ENCODE data around the gene BZW1.
"Not testable (repeated sequence)": the region's sequence is repeated elsewhere in the genome, so short reads cannot be mapped to it uniquely, and the experiment has no call there.

Gene BZW1

GRCh38 chr2:200794143-200794542 is 17.6 kb upstream of the BZW1 start:
- no peak for DNase-seq

DNA sequence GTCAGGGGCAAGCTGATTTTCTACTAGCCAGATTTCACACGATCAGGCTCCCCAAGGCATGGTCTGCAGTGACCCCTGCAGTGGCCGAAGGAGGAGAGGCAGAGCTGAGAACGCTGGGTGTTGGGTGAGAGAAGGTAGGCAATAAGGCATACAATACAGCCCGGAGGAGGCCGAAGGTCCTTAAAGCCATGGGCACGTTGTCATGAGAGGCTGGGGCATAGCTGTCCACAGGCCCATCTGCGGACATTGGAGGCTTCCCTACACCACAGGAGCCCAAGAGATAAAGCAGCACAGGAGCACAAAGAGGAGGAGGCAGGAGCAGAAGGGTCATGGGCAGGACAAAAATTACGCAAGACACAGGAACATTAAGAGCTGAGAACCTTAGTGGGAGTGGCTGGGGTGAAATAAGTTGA is 16.7 kb upstream of the BZW1 start:
- DNase-seq, result no peak

GRCh38 chr2:200796561-200796960 is 15.1 kb upstream of the BZW1 start:
- DNase-seq, result no peak

GRCh38 chr2:200797242-200797770 is 14.4 kb upstream of the BZW1 start:
- DNase-seq, result no peak

GRCh38 chr2:200798514-200798913 is 13.2 kb upstream of the BZW1 start:
- no peak for DNase-seq

DNA sequence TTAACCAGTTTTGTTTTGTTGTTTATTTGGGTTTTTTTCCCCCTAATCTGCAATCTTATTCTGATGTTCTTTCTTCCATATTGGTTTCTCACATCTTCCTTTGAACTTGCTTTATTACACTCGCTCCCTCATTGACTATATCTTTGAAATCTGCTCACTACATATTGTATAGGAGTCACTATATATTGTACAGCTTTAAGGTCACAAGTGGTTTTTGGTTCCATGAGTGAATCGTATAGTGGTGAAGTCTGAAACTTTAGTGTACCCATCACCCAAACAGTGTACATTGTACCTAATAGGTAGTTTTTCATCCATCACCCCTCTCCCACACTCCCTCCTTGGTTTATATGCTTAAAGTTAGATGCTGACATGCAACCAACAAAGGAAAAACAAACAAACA is 11.3 kb upstream of the BZW1 start:
- DNase-seq, result no peak

- not testable (repeated sequence) for DNase-seq
Measured at GRCh38 chr2:200801431-200801830, 10.3 kb upstream of the BZW1 start.

DNA sequence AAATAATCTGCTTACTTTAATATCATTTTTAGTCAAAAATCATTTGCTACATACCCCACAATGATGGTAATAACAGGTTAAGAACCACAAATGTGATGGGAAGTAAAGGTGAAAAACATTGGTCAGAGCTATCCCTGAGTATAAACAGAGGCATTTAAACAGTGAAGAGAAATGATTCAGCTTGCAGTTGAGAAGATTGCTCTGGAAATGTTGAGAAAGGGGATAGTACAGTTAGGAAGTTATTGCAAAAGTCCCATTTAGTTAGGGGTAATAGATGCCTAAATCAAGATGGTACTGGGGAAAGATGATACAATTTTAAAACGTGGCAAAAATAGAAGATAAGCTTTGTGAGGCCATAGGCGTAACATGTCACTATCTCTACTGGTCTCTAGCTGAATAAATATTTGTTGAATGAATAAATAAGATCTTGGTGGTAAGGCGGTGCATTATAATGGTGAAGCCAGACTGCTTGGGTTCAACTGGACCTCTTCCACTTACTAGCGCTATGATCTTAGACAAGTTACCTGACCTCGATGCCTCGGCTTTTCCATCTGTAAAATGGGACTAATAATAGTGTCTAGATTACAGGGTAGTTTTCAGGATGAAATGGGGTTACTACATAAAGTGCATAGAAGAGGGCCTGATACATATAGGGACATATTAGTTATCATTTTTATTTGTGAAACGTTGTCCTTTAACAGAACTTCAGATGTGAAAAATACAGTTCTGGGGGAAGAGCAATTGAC is 2.0 kb upstream of the BZW1 start:
- no peak for DNase-seq

- peak; percentile 57 for DNase-seq
Measured at GRCh38 chr2:200810252-200810997, 1.3 kb upstream of the BZW1 start.

DNA sequence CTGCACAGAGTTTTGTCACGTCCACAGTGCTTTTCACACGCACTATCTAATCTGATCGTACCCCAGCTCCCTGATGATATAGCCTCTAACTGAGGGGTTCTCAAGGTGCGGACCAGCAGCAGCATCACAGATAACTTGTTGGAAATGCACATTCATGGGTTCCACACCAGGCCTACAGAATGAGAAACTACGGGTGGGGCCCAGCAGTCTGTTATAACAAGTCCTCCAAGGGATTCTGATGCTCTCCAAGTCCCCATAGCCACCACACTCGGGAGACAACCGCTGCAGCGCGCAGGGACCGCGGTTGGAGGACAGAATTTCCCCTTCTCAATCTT is 745 bp upstream of the BZW1 start:
- no peak for DNase-seq

DNA sequence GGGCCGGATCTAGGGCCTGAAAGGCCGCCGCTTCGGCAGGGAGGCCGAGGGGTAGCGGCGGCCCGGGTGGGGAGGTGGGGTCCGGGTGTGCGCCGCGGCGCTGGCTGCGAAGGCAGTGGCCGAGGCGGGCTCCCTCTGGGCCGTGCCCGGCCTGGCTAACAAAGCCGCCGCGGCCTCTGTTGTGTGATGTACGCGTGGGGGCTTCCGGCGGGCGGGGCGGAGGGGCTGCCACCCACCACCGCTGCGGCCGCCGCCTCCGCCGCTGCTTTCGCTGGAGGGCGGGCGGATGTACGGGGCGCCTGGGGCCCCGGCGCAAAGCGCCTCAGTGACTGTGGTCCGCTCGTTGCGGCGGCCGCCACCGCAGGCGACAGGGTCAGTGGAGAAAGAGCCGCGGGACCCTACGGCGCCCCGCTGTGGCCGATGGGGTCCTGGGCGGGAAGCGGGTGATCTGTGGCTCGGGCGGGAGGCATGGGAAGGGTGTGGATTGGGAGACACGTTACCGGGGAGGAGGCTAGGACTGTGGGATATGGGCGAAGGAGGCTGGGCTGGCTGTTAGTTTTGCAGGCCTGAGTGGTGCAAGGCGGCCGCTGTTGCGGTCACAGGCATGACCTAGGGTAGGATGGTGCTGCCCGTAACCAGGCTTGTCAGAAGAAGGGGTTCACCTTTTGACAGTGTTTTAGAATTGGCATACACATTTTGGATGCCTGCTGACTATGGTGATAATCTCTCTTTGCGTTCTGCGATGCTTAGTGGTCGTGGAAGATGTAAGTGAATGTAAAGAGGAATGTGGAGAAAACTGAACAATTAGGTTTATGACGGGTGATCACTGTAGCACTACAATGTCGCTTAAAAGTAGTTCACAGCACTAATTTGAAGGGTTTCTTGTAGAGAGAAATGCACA is 662 bp downstream of the BZW1 start:
- peak; percentile 61 for DNase-seq

- no peak for DNase-seq
Measured at GRCh38 chr2:200814276-200814815, 2.6 kb downstream of the BZW1 start.

DNA sequence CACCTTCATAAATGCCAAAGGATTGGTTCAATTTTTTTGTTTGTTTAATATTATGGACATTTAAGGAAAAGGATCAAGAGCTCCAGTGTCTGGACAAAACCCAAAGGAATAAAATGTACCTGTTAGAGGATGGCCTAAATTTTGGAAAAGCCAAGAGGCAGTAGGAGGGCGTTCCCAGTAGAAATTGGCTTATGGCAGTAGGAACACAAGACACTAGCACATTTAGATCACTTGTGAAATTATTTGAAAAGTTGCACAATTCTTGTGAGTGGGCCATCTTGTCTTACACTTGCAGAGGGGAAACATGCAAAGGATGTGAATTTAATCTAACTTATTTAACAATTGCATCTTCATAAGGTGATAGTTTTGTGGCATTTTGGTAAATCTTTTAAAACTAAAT is 3.2 kb downstream of the BZW1 start:
- DNase-seq, result no peak

DNA sequence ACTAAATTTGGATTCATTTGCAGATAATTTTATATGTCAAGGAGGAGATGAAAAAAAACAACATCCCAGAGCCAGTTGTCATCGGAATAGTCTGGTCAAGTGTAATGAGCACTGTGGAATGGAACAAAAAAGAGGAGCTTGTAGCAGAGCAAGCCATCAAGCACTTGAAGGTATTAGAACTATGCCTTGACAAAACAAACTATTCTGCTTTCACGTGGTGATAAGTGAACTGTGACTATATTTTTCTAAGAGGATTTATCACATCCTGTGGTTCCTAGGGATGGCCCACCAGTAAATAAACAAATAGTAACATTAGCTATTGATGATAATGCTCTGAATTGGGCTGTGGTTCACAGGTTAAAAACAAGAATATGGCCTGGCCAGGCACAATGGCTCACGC is 7.0 kb downstream of the BZW1 start:
- DNase-seq, result not testable (repeated sequence)

DNA sequence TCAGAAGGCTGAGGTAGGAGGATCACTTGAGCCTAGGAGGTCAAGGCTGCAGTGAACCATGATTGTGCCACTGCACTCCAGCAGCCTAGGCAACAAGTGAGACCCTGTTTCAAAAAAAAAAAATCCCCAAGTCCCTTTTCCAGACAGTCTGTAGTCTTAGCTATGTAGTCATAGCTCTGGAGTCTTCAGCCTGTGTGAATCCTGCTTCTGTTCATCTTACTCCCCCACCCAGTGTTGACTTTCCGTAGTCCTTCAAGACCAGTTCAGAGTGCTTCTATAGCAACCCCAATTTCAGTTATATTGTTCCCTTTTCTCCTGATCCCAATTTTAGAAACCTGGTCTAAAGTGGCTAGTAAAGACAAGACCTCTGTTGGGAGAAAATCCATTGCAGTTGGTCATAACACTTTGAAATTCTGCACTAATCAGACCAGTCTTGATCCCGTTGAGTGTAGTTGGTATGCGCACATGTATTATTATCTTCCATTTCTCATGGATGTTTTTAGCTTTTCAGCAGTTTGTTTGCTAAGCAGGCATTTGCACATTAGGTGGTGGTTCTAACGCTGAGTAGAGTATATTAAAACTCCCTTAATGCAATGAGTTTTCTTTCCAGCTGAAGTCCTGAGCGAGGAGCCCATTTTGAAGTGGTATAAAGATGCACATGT is 9.0 kb downstream of the BZW1 start:
- DNase-seq, result no peak

DNA sequence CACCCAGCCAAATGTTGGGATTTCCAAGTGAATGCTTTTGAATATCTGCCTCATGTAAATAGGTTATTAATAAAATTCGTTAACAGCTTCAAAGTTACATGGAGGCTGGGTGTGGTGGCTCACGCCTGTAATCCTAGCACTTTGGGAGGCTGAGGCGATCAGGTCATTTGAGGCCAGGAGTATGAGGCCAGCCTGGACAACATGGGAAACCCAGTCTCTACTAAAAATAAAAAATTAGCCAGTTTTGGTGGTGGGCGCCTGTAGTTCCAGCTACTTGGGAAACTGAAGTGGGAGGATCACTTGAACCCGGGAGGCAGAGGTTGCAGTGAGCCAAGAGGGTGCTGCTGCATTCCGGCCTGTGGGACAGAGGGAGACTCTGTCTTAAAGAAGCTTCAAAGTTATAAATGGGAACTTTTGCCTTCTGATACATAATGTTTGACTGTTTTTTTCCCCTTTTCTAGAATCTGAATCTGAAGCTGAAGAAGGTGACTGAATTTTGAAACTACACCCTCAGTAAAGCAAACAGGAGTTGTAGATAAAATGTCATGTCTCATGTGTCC is 10.1 kb downstream of the BZW1 start:
- DNase-seq, result no peak

GRCh38 chr2:200828104-200828503 is 16.4 kb downstream of the BZW1 start:
- DNase-seq, result no peak

DNA sequence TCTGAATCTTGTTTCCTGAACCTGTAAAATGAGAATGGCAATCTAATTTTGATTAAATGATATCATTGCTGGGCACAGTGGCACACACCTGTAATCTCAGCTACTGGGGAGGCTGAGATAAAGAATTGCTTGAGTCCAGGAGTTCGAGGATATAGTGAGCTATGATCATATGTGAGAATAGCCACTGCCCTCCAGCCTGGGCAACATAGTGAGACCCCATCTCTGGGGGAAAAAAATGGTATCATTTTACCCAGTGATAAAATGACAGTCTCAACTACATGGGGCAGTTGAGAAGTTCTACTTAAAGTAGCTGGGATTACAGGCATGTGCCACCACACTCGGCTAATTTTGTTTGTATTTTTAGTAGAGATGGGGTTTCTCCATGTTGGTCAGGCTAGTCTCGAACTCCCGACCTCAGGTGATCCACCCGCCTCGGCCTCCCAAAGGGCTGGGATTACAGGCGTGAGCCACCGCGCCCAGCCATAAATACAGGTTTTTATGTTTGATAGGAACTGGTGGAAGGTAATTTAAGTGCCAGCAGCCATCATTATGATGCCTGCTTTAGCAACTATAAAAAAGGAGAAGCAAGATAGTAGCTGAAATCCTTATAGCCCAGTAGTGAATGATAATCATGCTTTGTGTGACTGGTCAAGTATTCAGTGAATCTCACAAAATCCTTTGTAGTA is 17.0 kb downstream of the BZW1 start:
- no peak for DNase-seq

DNA sequence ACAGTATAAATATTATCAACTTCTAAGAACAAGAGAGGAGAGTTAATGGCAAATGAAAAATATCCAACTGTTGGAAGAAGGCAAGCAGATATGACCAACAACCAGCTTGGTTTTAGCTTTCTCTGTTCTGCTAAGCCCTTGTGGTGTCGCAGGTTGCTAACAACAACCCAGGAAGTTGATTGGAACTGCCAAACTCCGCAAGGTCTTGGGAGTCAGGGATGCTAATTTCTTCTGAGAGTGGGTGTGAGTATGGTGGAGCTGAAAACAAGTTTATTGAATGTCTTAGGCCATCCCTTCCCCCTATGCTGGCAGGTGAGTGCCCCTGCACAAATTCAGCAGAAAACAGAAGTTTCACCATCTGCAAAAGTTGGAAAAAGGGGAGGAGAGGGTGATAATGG is 17.5 kb downstream of the BZW1 start:
- DNase-seq, result no peak

DNA sequence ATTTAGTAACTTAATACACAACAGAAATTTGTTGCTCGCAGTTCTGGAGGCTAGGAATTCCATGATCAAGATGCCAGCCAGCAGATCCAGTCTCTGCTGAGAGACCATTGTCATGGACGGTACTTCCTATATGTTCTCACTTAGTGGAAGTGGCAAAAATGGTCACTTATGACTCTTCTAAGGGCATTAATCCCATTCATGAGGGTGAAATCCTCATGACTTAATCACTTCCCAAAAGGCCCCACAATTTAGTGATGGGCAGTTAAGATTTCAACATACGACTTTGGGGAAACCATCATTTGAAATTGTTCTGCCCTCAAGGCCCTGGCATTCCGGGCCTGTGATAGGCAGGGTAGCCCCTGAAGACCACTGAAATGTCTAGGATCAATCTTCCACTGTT is 23.0 kb downstream of the BZW1 start:
- DNase-seq, result no peak

DNA sequence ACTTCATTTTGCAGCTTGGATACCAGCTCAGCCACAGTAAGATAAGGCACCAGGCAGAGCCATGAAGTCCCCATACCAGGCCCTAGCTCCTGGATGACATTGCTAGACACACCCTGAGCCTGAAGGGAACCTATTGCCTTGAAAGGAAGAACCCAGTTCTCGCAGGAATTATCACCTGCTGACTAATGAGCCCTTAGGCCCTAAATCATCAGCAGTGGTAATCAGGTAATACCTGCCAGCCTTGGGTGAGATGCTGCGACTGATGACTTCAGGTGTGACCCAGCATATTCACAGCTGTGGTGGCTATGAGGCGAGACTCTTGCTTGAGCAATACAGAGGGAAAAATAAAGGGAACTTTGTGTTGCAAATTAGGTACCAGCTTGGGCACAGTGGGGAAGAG is 27.8 kb downstream of the BZW1 start:
- DNase-seq, result no peak

Measured in GDM1 (cell line).